ENCODE measurements around the gene HS2ST1. TPM values are rescaled to one million over a fixed set of nuclear protein-coding genes. Genes with fewer than 3 reads are reported as not detected.

HS2ST1 gene
- total and polyA plus RNA-seq, 5 donors from 2014 or later, result 7.7 to 12.3 (median 8.0) TPM

GRCh38 chr1:86990826-86991225, 76.4 kb downstream of the HS2ST1 start:
- Mint-ChIP-seq H3K27ac (no peak overlapping the region), H3K4me3 (no peak overlapping the region), H3K9me3 (no peaks in the 10 kb centered on the region), H3K4me1 (peaks cover 5 to 12% (median 6%) of the 10 kb centered on the region in 4 donors), H3K27me3 (no peaks in the 10 kb centered on the region), H3K36me3 (peaks cover 6% of the 10 kb centered on the region)
- Histone ChIP-seq H3K36me3 (ENCODE audit: control insufficient read depth, insufficient read depth, low read length) (no peaks in the 10 kb centered on the region), H3K27me3 (ENCODE audit: control insufficient read depth, insufficient read depth, low read length) (no peaks in the 10 kb centered on the region), H3K4me1 (ENCODE audit: control insufficient read depth, insufficient read depth, low read length, poor library complexity, severe bottlenecking) (no peaks in the 10 kb centered on the region), H3K4me3 (ENCODE audit: low read depth, low read length) (no peak overlapping the region), H3K9me3 (ENCODE audit: control insufficient read depth in 2 of 2, low read length in 2 of 2) (no peaks in the 10 kb centered on the region), H3K27ac (ENCODE audit: insufficient read depth, low read length, poor library complexity, severe bottlenecking) (no peak overlapping the region)
- no peak for DNase-seq
- ATAC-seq (ENCODE audit: low read depth in 2 of 2), result no peak

GRCh38 chr1:86991549-86992186, 77.2 kb downstream of the HS2ST1 start:
- H3K4me1 Mint-ChIP-seq, result peaks cover 5 to 12% (median 7%) of the 10 kb centered on the region in 4 donors
- H3K27ac ChIP-seq (ENCODE audit: insufficient read depth, low read length, poor library complexity, severe bottlenecking), result no peak overlapping the region
- DNase-seq (no peak), ATAC-seq (ENCODE audit: low read depth in 2 of 2) (no peak)
- no peaks in the 10 kb centered on the region for H3K4me1 ChIP-seq (ENCODE audit: control insufficient read depth, insufficient read depth, low read length, poor library complexity, severe bottlenecking)
- H3K36me3 Mint-ChIP-seq, result peaks cover 6% of the 10 kb centered on the region
- no peak overlapping the region for H3K4me3 Mint-ChIP-seq
- no peaks in the 10 kb centered on the region for H3K27me3 ChIP-seq (ENCODE audit: control insufficient read depth, insufficient read depth, low read length)
- no peaks in the 10 kb centered on the region for H3K36me3 ChIP-seq (ENCODE audit: control insufficient read depth, insufficient read depth, low read length)
- H3K9me3 Mint-ChIP-seq, result no peaks in the 10 kb centered on the region
- no peak overlapping the region for H3K4me3 ChIP-seq (ENCODE audit: low read depth, low read length)
- no peak overlapping the region for H3K27ac Mint-ChIP-seq
- no peaks in the 10 kb centered on the region for H3K9me3 ChIP-seq (ENCODE audit: control insufficient read depth in 2 of 2, low read length in 2 of 2)
- no peaks in the 10 kb centered on the region for H3K27me3 Mint-ChIP-seq

- H3K9me3 Mint-ChIP-seq, result no peaks in the 10 kb centered on the region
- Histone ChIP-seq H3K4me3 (ENCODE audit: low read depth, low read length) (no peak overlapping the region), H3K36me3 (ENCODE audit: control insufficient read depth, insufficient read depth, low read length) (no peaks in the 10 kb centered on the region), H3K4me1 (ENCODE audit: control insufficient read depth, insufficient read depth, low read length, poor library complexity, severe bottlenecking) (no peaks in the 10 kb centered on the region), H3K9me3 (ENCODE audit: control insufficient read depth in 2 of 2, low read length in 2 of 2) (no peaks in the 10 kb centered on the region), H3K27ac (ENCODE audit: insufficient read depth, low read length, poor library complexity, severe bottlenecking) (no peak overlapping the region), H3K27me3 (ENCODE audit: control insufficient read depth, insufficient read depth, low read length) (no peaks in the 10 kb centered on the region)
- H3K27me3 Mint-ChIP-seq, result no peaks in the 10 kb centered on the region
- H3K36me3 Mint-ChIP-seq, result peaks cover 6% of the 10 kb centered on the region
- H3K27ac Mint-ChIP-seq, result no peak overlapping the region
- no peak for DNase-seq
- H3K4me3 Mint-ChIP-seq, result no peak overlapping the region
- H3K4me1 Mint-ChIP-seq, result peaks cover 5 to 16% (median 6%) of the 10 kb centered on the region in 4 donors
- ATAC-seq (ENCODE audit: low read depth in 2 of 2), result no peak
Observed at GRCh38 chr1:86992861-86993260, 78.4 kb downstream of the HS2ST1 start.

GRCh38 chr1:86993269-86993985, 79.0 kb downstream of the HS2ST1 start:
- Histone ChIP-seq H3K27me3 (ENCODE audit: control insufficient read depth, insufficient read depth, low read length) (no peaks in the 10 kb centered on the region), H3K9me3 (ENCODE audit: control insufficient read depth in 2 of 2, low read length in 2 of 2) (no peaks in the 10 kb centered on the region), H3K4me1 (ENCODE audit: control insufficient read depth, insufficient read depth, low read length, poor library complexity, severe bottlenecking) (no peaks in the 10 kb centered on the region), H3K36me3 (ENCODE audit: control insufficient read depth, insufficient read depth, low read length) (no peaks in the 10 kb centered on the region), H3K4me3 (ENCODE audit: low read depth, low read length) (no peak overlapping the region), H3K27ac (ENCODE audit: insufficient read depth, low read length, poor library complexity, severe bottlenecking) (no peak overlapping the region)
- Mint-ChIP-seq H3K36me3 (peaks cover 6% of the 10 kb centered on the region), H3K27me3 (no peaks in the 10 kb centered on the region), H3K9me3 (no peaks in the 10 kb centered on the region), H3K27ac (no peak overlapping the region), H3K4me3 (no peak overlapping the region), H3K4me1 (peaks cover 5 to 16% (median 9%) of the 10 kb centered on the region in 4 donors)
- ATAC-seq (ENCODE audit: low read depth in 2 of 2), result no peak
- no peak for DNase-seq

- H3K4me3 Mint-ChIP-seq, result no peak overlapping the region
- H3K36me3 ChIP-seq (ENCODE audit: control insufficient read depth, insufficient read depth, low read length), result no peaks in the 10 kb centered on the region
- no peaks in the 10 kb centered on the region for H3K27me3 Mint-ChIP-seq
- ATAC-seq (ENCODE audit: low read depth in 2 of 2) (no peak), DNase-seq (no peak)
- H3K27ac Mint-ChIP-seq, result no peak overlapping the region
- no peak overlapping the region for H3K27ac ChIP-seq (ENCODE audit: insufficient read depth, low read length, poor library complexity, severe bottlenecking)
- H3K4me3 ChIP-seq (ENCODE audit: low read depth, low read length), result no peak overlapping the region
- no peaks in the 10 kb centered on the region for H3K27me3 ChIP-seq (ENCODE audit: control insufficient read depth, insufficient read depth, low read length)
- no peaks in the 10 kb centered on the region for H3K9me3 ChIP-seq (ENCODE audit: control insufficient read depth in 2 of 2, low read length in 2 of 2)
- H3K36me3 Mint-ChIP-seq, result peaks cover 2% of the 10 kb centered on the region
- H3K9me3 Mint-ChIP-seq, result no peaks in the 10 kb centered on the region
- no peaks in the 10 kb centered on the region for H3K4me1 ChIP-seq (ENCODE audit: control insufficient read depth, insufficient read depth, low read length, poor library complexity, severe bottlenecking)
- H3K4me1 Mint-ChIP-seq, result peaks cover 1 to 16% (median 9%) of the 10 kb centered on the region in 4 donors
Observed at GRCh38 chr1:86994061-86994460, 79.6 kb downstream of the HS2ST1 start.

- DNase-seq, result no peak
- no peaks in the 10 kb centered on the region for H3K4me1 ChIP-seq (ENCODE audit: control insufficient read depth, insufficient read depth, low read length, poor library complexity, severe bottlenecking)
- H3K27me3 Mint-ChIP-seq, result no peaks in the 10 kb centered on the region
- H3K4me3 Mint-ChIP-seq, result peak overlapping the region in 1 of 4 donors; percentile 57
- ATAC-seq (ENCODE audit: low read depth in 2 of 2), result no peak
- no peak overlapping the region for H3K27ac ChIP-seq (ENCODE audit: insufficient read depth, low read length, poor library complexity, severe bottlenecking)
- peaks cover 3% of the 10 kb centered on the region for H3K36me3 Mint-ChIP-seq
- no peaks in the 10 kb centered on the region for H3K9me3 Mint-ChIP-seq
- H3K27me3 ChIP-seq (ENCODE audit: control insufficient read depth, insufficient read depth, low read length), result no peaks in the 10 kb centered on the region
- H3K9me3 ChIP-seq (ENCODE audit: control insufficient read depth in 2 of 2, low read length in 2 of 2), result no peaks in the 10 kb centered on the region
- H3K27ac Mint-ChIP-seq, result no peak overlapping the region
- H3K36me3 ChIP-seq (ENCODE audit: control insufficient read depth, insufficient read depth, low read length), result no peaks in the 10 kb centered on the region
- peaks cover 0 to 13% (median 9%) of the 10 kb centered on the region in 4 donors for H3K4me1 Mint-ChIP-seq
- no peak overlapping the region for H3K4me3 ChIP-seq (ENCODE audit: low read depth, low read length)
Observed at GRCh38 chr1:86997538-86997937, 83.1 kb downstream of the HS2ST1 start.

GRCh38 chr1:86998280-86998679, 83.8 kb downstream of the HS2ST1 start:
- Histone ChIP-seq H3K27me3 (ENCODE audit: control insufficient read depth, insufficient read depth, low read length) (no peaks in the 10 kb centered on the region), H3K36me3 (ENCODE audit: control insufficient read depth, insufficient read depth, low read length) (no peaks in the 10 kb centered on the region), H3K27ac (ENCODE audit: insufficient read depth, low read length, poor library complexity, severe bottlenecking) (no peak overlapping the region), H3K4me1 (ENCODE audit: control insufficient read depth, insufficient read depth, low read length, poor library complexity, severe bottlenecking) (no peaks in the 10 kb centered on the region), H3K9me3 (ENCODE audit: control insufficient read depth in 2 of 2, low read length in 2 of 2) (no peaks in the 10 kb centered on the region), H3K4me3 (ENCODE audit: low read depth, low read length) (no peak overlapping the region)
- H3K4me3 Mint-ChIP-seq, result no peak overlapping the region
- no peaks in the 10 kb centered on the region for H3K27me3 Mint-ChIP-seq
- H3K36me3 Mint-ChIP-seq, result peaks cover 3% of the 10 kb centered on the region
- H3K4me1 Mint-ChIP-seq, result peaks cover 0 to 10% (median 6%) of the 10 kb centered on the region in 4 donors
- peaks cover 0 to 2% (median 0%) of the 10 kb centered on the region in 7 donors for H3K9me3 Mint-ChIP-seq
- H3K27ac Mint-ChIP-seq, result no peak overlapping the region
- DNase-seq, result no peak
- ATAC-seq (ENCODE audit: low read depth in 2 of 2), result no peak

GRCh38 chr1:86998727-86999126, 84.3 kb downstream of the HS2ST1 start:
- no peaks in the 10 kb centered on the region for H3K9me3 ChIP-seq (ENCODE audit: control insufficient read depth in 2 of 2, low read length in 2 of 2)
- H3K27ac ChIP-seq (ENCODE audit: insufficient read depth, low read length, poor library complexity, severe bottlenecking), result no peak overlapping the region
- no peaks in the 10 kb centered on the region for H3K27me3 ChIP-seq (ENCODE audit: control insufficient read depth, insufficient read depth, low read length)
- no peak overlapping the region for H3K4me3 ChIP-seq (ENCODE audit: low read depth, low read length)
- no peak overlapping the region for H3K4me3 Mint-ChIP-seq
- H3K27me3 Mint-ChIP-seq, result no peaks in the 10 kb centered on the region
- no peaks in the 10 kb centered on the region for H3K4me1 ChIP-seq (ENCODE audit: control insufficient read depth, insufficient read depth, low read length, poor library complexity, severe bottlenecking)
- no peaks in the 10 kb centered on the region for H3K36me3 ChIP-seq (ENCODE audit: control insufficient read depth, insufficient read depth, low read length)
- H3K36me3 Mint-ChIP-seq, result peaks cover 3% of the 10 kb centered on the region
- DNase-seq (no peak), ATAC-seq (ENCODE audit: low read depth in 2 of 2) (no peak)
- H3K27ac Mint-ChIP-seq, result no peak overlapping the region
- peaks cover 0 to 2% (median 0%) of the 10 kb centered on the region in 7 donors for H3K9me3 Mint-ChIP-seq
- peaks cover 0 to 10% (median 2%) of the 10 kb centered on the region in 4 donors for H3K4me1 Mint-ChIP-seq
